ENCODE results near the gene ZDHHC4.
A peak's percentile ranks its signal among the peaks of the same experiment; 100 is the strongest.

ZDHHC4 gene

DNA sequence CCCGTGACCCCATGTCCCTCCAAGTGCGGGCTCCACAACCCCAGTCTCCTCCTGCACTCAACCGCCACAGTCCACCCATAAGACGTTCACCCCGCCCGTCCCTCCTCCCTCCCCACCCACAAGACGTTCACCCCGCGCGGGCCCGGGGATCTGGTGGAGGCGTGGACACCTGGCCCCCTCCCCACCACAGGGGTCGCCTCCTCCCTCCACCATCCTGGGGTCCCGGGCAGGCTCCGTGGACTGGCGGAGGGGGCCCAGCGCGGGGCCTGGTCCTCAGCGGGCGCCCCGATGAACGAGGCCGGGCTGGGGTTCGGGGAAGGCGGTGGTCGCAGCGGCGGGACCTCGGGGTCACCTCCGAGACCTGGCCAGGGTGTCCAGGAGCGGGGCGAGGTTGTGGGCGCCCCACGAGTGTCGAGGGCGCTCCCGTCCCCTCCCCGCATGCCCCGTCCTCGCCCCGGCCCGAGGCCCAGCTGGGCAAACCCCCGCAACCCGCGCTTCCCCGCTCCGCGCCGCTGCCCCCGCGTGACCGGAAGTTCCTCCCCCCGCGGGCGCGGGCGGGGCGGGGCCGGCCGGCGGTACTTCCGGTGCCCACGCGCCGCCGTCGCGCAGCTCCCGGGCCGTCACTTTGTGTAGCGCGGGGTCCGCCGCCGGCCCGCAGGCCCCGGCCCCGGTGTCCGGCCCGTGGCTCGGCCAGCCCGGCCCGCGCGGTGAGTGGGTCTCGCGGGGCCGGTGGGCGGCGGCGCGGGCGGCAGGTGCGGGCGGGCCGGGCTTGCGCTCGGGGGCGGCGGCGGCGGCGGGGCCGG lies 59.7 kb downstream of the ZDHHC4 start, which contains the start of gene ZNF316:
Gene ZNF316, plus strand, starts transcription at position 578 of the 803 bp plus-strand sequence. CDS start 5,092 bp downstream, outside the sequence.
- DNase-seq, result peak in 5 of 6 experiments; percentile 22 to 45 (median 32)

GRCh38 chr7:6637544-6638229 lies 60.4 kb downstream of the ZDHHC4 start:
- peak; percentile 15 to 60 (median 37) for DNase-seq
